CD4-positive, alpha-beta memory T cell (primary cell): ENCODE measurements around the gene TTC23L. TPM values are rescaled to one million over a fixed set of nuclear protein-coding genes. Genes with fewer than 3 reads are reported as not detected.
A peak's percentile ranks its signal among the peaks of the same experiment; 100 is the strongest.
"Not testable (repeated sequence)": the region's sequence is repeated elsewhere in the genome, so short reads cannot be mapped to it uniquely, and the experiment has no call there.

Source experiments
- CTCF ChIA-PET: fragments of 350-600 bp; sonication (Branson Sonifier 250); formaldehyde crosslinking; loops from one replicate; lab custom pipeline; 2021; ENCODE audit warnings: inconsistent platforms; ENCODE audit not compliant: partially characterized antibody; lab: Charles Lee
- POLR2A ChIA-PET: fragments of 350-600 bp; sonication (Branson Sonifier 250); formaldehyde crosslinking; loops from one replicate; lab custom pipeline; 2021; ENCODE audit not compliant: partially characterized antibody; lab: Charles Lee
- DNase-seq, 5 donors: peaks; one replicate each; pipeline versions ENCODE4 v3.0.0 to v3.0.0-alpha.2; 2020 to 2022; ENCODE audit warnings: mixed read lengths in 1 of 5
- H3K27ac ChIP-seq: one replicate; pipeline ENCODE4 v1.7.0; 2013; ENCODE audit warnings: low read depth, low read length
- H3K27me3 ChIP-seq: 2 replicates; pipeline ENCODE4 v1.7.0; 2013; ENCODE audit warnings: mild to moderate bottlenecking, low read length, moderate library complexity; ENCODE audit not compliant: insufficient read depth
- H3K36me3 ChIP-seq: 2 replicates; pipeline ENCODE4 v1.7.0; 2013; ENCODE audit warnings: mild to moderate bottlenecking, low read length, moderate library complexity; ENCODE audit not compliant: insufficient read depth
- H3K4me1 ChIP-seq: 2 replicates; pipeline ENCODE4 v1.7.0; 2013; ENCODE audit warnings: mild to moderate bottlenecking, low read length, moderate library complexity; ENCODE audit not compliant: insufficient read depth
- H3K4me3 ChIP-seq, 2 donors: one replicate each; pipeline ENCODE4 v1.7.0; 2013; ENCODE audit warnings: low read length in 2 of 2, mild to moderate bottlenecking in 1 of 2
- H3K9me3 ChIP-seq, 2 donors: one replicate each; pipeline ENCODE4 v1.7.0; 2013; ENCODE audit warnings: low read length in 2 of 2, control low read depth in 1 of 2; ENCODE audit not compliant: control insufficient read depth in 1 of 2
- H3K27ac Mint-ChIP-seq, 7 donors: one replicate each; pipeline ENCODE4 v1.8.0; 2020 to 2021; ENCODE audit warnings: mixed read lengths in 7 of 7, mild to moderate bottlenecking in 6 of 7, inconsistent platforms in 3 of 7, moderate library complexity in 3 of 7
- H3K27me3 Mint-ChIP-seq, 2 donors: one replicate each; pipeline ENCODE4 v1.8.0; 2020 to 2021; ENCODE audit warnings: mixed read lengths in 2 of 2
- H3K36me3 Mint-ChIP-seq, 2 donors: one replicate each; pipeline ENCODE4 v1.8.0; 2020 to 2021; ENCODE audit warnings: mixed read lengths in 2 of 2, inconsistent platforms in 1 of 2, mild to moderate bottlenecking in 1 of 2
- H3K4me1 Mint-ChIP-seq, 4 donors: one replicate each; pipeline ENCODE4 v1.8.0; 2020 to 2021; ENCODE audit warnings: mixed read lengths in 4 of 4, mild to moderate bottlenecking in 1 of 4
- H3K4me3 Mint-ChIP-seq, 8 donors: one replicate each; pipeline ENCODE4 v1.8.0; 2020 to 2021; ENCODE audit warnings: mixed read lengths in 8 of 8, mild to moderate bottlenecking in 7 of 8, moderate library complexity in 6 of 8, inconsistent platforms in 3 of 8
- H3K9me3 Mint-ChIP-seq, 8 donors: one replicate each; pipeline ENCODE4 v1.8.0; 2020 to 2021; ENCODE audit warnings: mixed read lengths in 8 of 8, mild to moderate bottlenecking in 5 of 8, inconsistent platforms in 3 of 8, moderate library complexity in 1 of 8
- intact Hi-C: fragments of 100-400 bp; cut with micrococcal nuclease; formaldehyde crosslinking; loops from one replicate; pipeline ENCODE4 v1.15.1; 2023
- polyA plus RNA-seq, 2 donors: library from polyadenylated mRNA; unstranded; fragments of 300-500 nt; fragmentation: Illumina TruSeq; gene quantifications; one replicate each; pipeline ENCODE4 v1.2.3, GENCODE V29; 2021
- total RNA-seq, 2 experiments: library from RNA; stranded (reverse); gene quantifications; one replicate each; pipeline ENCODE4 v1.2.3, GENCODE V29; 2021

Gene TTC23L
- total and polyA plus RNA-seq, 4 experiments from 2014 or later: 0.47 TPM; not detected in 3

DNA sequence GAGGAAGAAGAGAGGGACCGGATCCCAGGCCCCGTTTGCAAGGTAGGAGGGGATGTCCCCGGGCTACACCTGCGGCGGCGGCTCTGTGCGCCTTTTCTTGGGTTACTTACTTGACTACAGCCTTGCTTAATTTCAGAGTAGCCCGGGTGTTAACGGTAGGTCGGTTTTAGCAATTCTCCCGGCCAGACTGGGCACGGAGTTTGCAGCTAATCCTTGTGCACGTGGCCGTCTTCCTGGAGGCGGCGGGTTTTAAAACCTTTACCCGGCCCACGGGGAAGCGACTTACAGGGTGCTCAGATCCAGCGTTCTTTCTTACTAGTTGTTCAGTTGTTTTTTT lies 76.9 kb downstream of the TTC23L start:
- H3K36me3 Mint-ChIP-seq: peaks cover 19 to 31% of the 10 kb centered on the region in 2 donors
- H3K9me3 ChIP-seq: no peaks in the 10 kb centered on the region
- peaks cover 21% of the 10 kb centered on the region for H3K36me3 ChIP-seq
- intact Hi-C loops: loop anchor here (1.0 to 5.0 kb wide), 6 partner anchors 8 to 1474 kb away; partner anchors contain the start of genes AMACR, DNAJC21, SKP2 and TARS1
- ChIA-PET CTCF (interaction anchor here (0.7 to 4.0 kb wide), 9 partner anchors 8 to 79 kb away, joined by 3 to 33 read pairs (median 3); partner anchors contain the start of genes DNAJC21 and TTC23L), POLR2A (interaction anchor here (0.8 to 5.4 kb wide), 12 partner anchors 8 to 1960 kb away, joined by 3 to 169 read pairs (median 3); partner anchors contain the start of genes DNAJC21, NADK2 and TTC23L)
- H3K9me3 Mint-ChIP-seq: no peaks in the 10 kb centered on the region
- no peaks in the 10 kb centered on the region for H3K27me3 Mint-ChIP-seq
- no peak for DNase-seq
- peak overlapping the region; percentile 54 to 95 for H3K4me3 ChIP-seq
- peaks cover 40% of the 10 kb centered on the region for H3K4me1 ChIP-seq
- H3K4me1 Mint-ChIP-seq: peaks cover 19 to 37% (median 25%) of the 10 kb centered on the region in 4 donors
- no peak overlapping the region for H3K4me3 Mint-ChIP-seq
- H3K27ac ChIP-seq: peak overlapping the region; percentile 75
- no peak overlapping the region for H3K27ac Mint-ChIP-seq
- no peaks in the 10 kb centered on the region for H3K27me3 ChIP-seq

DNA sequence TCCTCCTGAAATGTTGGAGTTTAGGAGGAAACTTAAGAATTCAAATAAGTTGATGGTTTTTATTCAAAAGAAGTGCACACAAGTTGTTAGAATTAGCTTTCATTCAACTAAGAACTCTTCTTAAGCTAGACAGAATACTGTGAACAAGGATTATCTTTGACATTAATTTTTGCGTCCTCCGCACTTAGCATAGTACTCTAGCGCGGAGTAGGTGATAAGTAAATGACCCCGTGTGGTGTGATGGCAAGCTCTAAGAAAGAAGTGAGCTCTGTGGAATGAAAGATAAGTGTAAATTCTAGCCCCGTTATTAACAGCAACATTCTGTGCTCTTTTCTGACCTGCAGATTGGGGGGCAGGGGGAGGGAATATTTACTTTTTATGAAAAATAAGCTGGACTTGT lies 77.6 kb downstream of the TTC23L start:
- peaks cover 17 to 32% of the 10 kb centered on the region in 2 donors for H3K36me3 Mint-ChIP-seq
- peaks cover 19 to 37% (median 25%) of the 10 kb centered on the region in 4 donors for H3K4me1 Mint-ChIP-seq
- Histone ChIP-seq H3K4me1 (peaks cover 40% of the 10 kb centered on the region), H3K9me3 (no peaks in the 10 kb centered on the region), H3K27me3 (no peaks in the 10 kb centered on the region), H3K4me3 (peak overlapping the region; percentile 54 to 95), H3K27ac (peak overlapping the region; percentile 75), H3K36me3 (peaks cover 21% of the 10 kb centered on the region)
- peak overlapping the region in 2 of 7 donors; percentile 68 to 81 for H3K27ac Mint-ChIP-seq
- ChIA-PET CTCF (interaction anchor here (1.0 to 4.0 kb wide), 4 partner anchors 13 to 87 kb away, joined by 3 to 33 read pairs (median 10); partner anchors contain the start of gene DNAJC21), POLR2A (interaction anchor here (0.9 to 5.4 kb wide), 8 partner anchors 11 to 1235 kb away, joined by 3 to 169 read pairs (median 4); partner anchors contain the start of genes DNAJC21, LMBRD2, SKP2 and TTC23L)
- no peak for DNase-seq
- no peaks in the 10 kb centered on the region for H3K9me3 Mint-ChIP-seq
- H3K4me3 Mint-ChIP-seq: no peak overlapping the region
- intact Hi-C loops: loop anchor here (5.0 kb wide), 1 partner anchor 1474 kb away; the partner anchor contains the start of gene TARS1
- no peaks in the 10 kb centered on the region for H3K27me3 Mint-ChIP-seq

DNA sequence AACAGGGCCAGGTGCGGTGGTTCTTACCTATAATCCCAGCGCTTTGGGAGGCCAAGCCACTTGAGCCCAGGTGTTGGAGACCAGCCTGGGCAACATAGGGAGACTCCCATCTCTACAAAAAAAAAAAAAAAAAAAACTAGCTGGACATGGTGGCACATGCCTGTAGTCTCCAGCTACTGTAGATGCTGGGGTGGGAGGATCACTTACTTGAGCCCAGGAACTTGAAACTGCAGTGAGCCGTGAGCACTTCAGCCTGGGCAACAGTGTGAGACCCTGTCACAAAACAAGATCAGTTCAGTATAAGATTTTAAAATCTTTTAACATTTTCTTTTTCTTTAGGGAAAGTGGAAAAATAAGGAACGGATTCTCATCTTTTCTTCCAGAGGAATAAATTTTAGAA lies 79.1 kb downstream of the TTC23L start:
- DNase-seq: no peak
- H3K9me3 ChIP-seq: no peaks in the 10 kb centered on the region
- POLR2A ChIA-PET: interaction anchor here (0.6 to 5.4 kb wide), 2 partner anchors 12 to 240 kb away, joined by 3 to 169 read pairs; partner anchors contain the start of gene DNAJC21
- H3K36me3 ChIP-seq: peaks cover 26% of the 10 kb centered on the region
- Mint-ChIP-seq H3K27ac (peak overlapping the region in 3 of 7 donors; percentile 28 to 80 (median 76)), H3K9me3 (no peaks in the 10 kb centered on the region), H3K4me1 (peaks cover 19 to 37% (median 23%) of the 10 kb centered on the region in 4 donors), H3K4me3 (peak overlapping the region in 3 of 8 donors; percentile 13 to 48 (median 45)), H3K27me3 (no peaks in the 10 kb centered on the region), H3K36me3 (peaks cover 15 to 36% of the 10 kb centered on the region in 2 donors)
- CTCF ChIA-PET: interaction anchor here (1.0 to 4.0 kb wide), 2 partner anchors 9 to 11 kb away, joined by 3 to 33 read pairs; partner anchors contain the start of gene DNAJC21
- intact Hi-C loops: loop anchor here (5.0 kb wide), 1 partner anchor 1476 kb away; the partner anchor contains the start of gene TARS1
- no peak overlapping the region for H3K4me3 ChIP-seq
- H3K27me3 ChIP-seq: no peaks in the 10 kb centered on the region
- no peak overlapping the region for H3K27ac ChIP-seq
- H3K4me1 ChIP-seq: peaks cover 40% of the 10 kb centered on the region

DNA sequence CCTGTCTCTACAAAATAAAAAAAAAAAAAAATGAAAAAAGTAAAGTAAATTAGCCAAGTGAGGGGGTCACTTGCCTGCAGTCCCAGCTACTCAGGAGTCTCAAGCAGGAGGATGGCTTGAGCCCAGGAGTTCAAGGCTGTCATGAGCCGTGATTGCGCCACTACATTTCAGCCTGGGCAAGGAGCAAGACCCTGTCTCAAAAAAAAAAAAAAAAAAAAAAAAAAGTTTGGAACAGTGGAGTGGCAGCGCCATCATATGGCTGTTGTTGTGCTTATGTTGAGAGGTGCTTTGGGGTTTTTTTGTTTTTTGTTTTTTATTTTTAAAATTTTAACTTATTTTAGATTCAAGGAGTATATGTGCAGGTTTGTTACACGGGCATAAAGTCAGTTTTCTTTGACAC lies 80.1 kb downstream of the TTC23L start:
- CTCF ChIA-PET: no interaction called here
- Histone ChIP-seq H3K9me3 (no peaks in the 10 kb centered on the region), H3K36me3 (peaks cover 35% of the 10 kb centered on the region), H3K4me3 (no peak overlapping the region), H3K27ac (no peak overlapping the region), H3K4me1 (peaks cover 31% of the 10 kb centered on the region), H3K27me3 (no peaks in the 10 kb centered on the region)
- peaks cover 22 to 44% of the 10 kb centered on the region in 2 donors for H3K36me3 Mint-ChIP-seq
- peaks cover 16 to 31% (median 22%) of the 10 kb centered on the region in 4 donors for H3K4me1 Mint-ChIP-seq
- POLR2A ChIA-PET: interaction anchor here (1.5 kb wide), 1 partner anchor 10 kb away, joined by 3 read pairs; no protein-coding TSS in a partner anchor
- no peak overlapping the region for H3K4me3 Mint-ChIP-seq
- intact Hi-C loops: loop anchor here (5.0 kb wide), 1 partner anchor 1477 kb away; the partner anchor contains the start of gene TARS1
- no peak overlapping the region for H3K27ac Mint-ChIP-seq
- H3K27me3 Mint-ChIP-seq: no peaks in the 10 kb centered on the region
- no peaks in the 10 kb centered on the region for H3K9me3 Mint-ChIP-seq
- DNase-seq: no peak

DNA sequence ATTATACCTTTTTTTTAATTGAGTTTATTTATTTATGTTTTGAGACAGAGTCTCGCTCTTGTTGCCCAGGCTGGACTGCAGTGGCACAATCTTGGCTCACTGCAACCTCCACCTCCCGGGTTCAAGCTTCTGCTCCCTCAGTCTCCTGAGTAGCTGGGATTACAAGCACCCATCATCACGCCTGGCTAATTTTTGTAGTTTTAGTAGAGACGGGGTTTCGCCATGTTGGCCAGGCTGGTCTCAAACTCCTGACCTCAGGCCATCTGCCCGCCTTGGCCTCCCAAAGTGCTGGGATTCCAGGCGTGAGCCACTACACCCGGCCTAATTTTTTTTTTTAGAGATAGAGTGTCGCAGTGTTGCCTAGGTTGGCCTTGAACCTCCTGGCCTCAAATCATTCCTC lies 84.3 kb downstream of the TTC23L start:
- H3K27ac ChIP-seq, H3K4me3 ChIP-seq, H3K9me3 Mint-ChIP-seq, H3K4me1 Mint-ChIP-seq, DNase-seq, H3K27me3 Mint-ChIP-seq, CTCF ChIA-PET, H3K4me3 Mint-ChIP-seq, H3K27me3 ChIP-seq, H3K4me1 ChIP-seq, H3K9me3 ChIP-seq: not testable (repeated sequence)
- Mint-ChIP-seq H3K36me3 (peaks cover 31 to 60% of the 10 kb centered on the region in 2 donors), H3K27ac (peak overlapping the region in 2 of 7 donors; percentile 31 to 57)
- intact Hi-C loops: loop anchor here (10.0 kb wide), 1 partner anchor 268 kb away; the partner anchor contains the start of gene RAI14
- POLR2A ChIA-PET: interaction anchor here (1.6 kb wide), 1 partner anchor 8 kb away, joined by 9 read pairs; the partner anchor contains the start of genes BRIX1 and RAD1
- peaks cover 43% of the 10 kb centered on the region for H3K36me3 ChIP-seq

DNA sequence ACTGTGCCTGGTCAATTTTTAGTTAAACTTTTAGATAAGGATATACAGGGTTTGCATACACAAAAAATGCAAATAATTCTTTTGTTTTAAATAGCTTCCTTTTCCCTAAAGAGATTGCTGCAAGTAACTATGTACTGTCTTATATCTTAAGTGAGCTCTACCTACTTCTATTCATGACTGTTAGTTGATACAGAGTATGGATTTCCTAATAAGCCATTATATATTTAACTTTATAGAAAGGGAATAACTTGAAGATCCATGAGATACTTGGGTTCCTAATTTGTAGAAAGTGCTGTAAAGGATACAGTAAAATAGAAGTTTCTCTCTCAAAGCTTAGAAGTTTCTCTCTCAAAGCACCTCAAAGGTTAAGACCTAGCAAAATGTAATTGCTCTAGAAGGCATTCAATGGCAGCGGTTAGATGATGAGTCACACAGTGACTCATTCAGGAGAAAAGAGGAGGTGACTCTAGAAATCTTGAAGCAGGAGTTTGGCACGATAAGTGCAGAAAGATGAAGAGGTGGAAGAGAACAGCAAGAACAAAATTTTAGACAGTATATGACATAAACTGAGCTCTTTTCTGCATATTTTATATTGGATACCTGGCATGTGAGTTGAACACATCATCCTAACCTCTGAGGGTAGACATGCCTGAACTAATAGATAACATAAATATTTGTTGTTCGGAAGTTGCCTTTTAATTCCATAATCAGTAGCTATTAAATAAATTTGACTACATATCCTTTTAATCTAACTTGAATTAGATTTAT lies 84.9 kb downstream of the TTC23L start:
- Histone ChIP-seq H3K27me3 (no peaks in the 10 kb centered on the region), H3K27ac (no peak overlapping the region), H3K4me1 (peaks cover 3% of the 10 kb centered on the region), H3K9me3 (no peaks in the 10 kb centered on the region), H3K36me3 (peaks cover 40% of the 10 kb centered on the region), H3K4me3 (no peak overlapping the region)
- ChIA-PET POLR2A (interaction anchor here (1.6 kb wide), 1 partner anchor 8 kb away, joined by 9 read pairs; the partner anchor contains the start of genes BRIX1 and RAD1), CTCF (interaction anchor here (1.1 kb wide), 1 partner anchor 9 kb away, joined by 4 read pairs; the partner anchor contains the start of genes BRIX1 and RAD1)
- no peak for DNase-seq
- Mint-ChIP-seq H3K4me3 (no peak overlapping the region), H3K27ac (peak overlapping the region in 5 of 7 donors; percentile 44 to 82 (median 58)), H3K4me1 (peaks cover 3 to 9% (median 3%) of the 10 kb centered on the region in 4 donors), H3K27me3 (no peaks in the 10 kb centered on the region), H3K9me3 (no peaks in the 10 kb centered on the region), H3K36me3 (peaks cover 31 to 57% of the 10 kb centered on the region in 2 donors)
- intact Hi-C loops: loop anchor here (1.0 to 10.0 kb wide), 2 partner anchors 9 to 269 kb away; partner anchors contain the start of genes BRIX1, RAD1 and RAI14
